ENCODE results near the gene OR1J4. TPM values are rescaled to one million over a fixed set of nuclear protein-coding genes. Genes with fewer than 3 reads are reported as not detected.

Gene OR1J4
- total and polyA plus RNA-seq, 2 experiments from 2014 or later, result not detected

DNA sequence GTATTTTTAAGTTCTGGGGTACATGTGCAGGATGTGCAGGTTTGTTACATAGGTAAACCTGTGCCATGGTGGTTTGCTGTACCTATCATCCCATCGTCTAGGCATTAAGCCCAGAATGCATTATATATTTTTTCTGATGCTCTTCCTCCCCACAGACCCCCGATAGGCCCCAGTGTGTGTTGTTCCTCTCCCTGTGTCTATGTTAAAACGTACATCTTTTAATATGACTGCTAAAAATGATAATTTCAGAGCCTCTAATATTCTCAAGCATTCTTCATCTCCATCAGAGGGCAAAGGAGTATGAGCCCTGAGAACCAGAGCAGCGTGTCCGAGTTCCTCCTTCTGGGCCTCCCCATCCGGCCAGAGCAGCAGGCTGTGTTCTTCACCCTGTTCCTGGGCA, 8.4 kb upstream of the OR1J4 start, which contains the start of gene OR1J2:
OR1J2 (plus strand) TSS at position 301 of the 400 bp plus-strand sequence; CDS start at position 301, 0 bp downstream.
- Histone ChIP-seq H3K36me3 (replicated peaks; ENCODE audit: insufficient read depth, low read depth) (no peaks in the 10 kb centered on the region), H3K4me1 (ENCODE audit: insufficient read depth) (no peaks in the 10 kb centered on the region), H3K79me2 (no peaks in the 10 kb centered on the region), H3K4me2 (no peak within 1 kb of the TSS), H2AFZ (no peak within 1 kb of the TSS), H3K27ac (no peak within 1 kb of the TSS), H3K9me3 (ENCODE audit: low read depth) (no peaks in the 10 kb centered on the region), H3K27me3 (no peaks in the 10 kb centered on the region), H3K9me2 (replicated peaks; ENCODE audit: insufficient read depth) (no peaks in the 10 kb centered on the region), H4K20me1 (ENCODE audit: insufficient read depth, poor library complexity, severe bottlenecking) (no peaks in the 10 kb centered on the region), H3K4me3 (no peak within 1 kb of the TSS)
- TF ChIP-seq, protein P1, sequence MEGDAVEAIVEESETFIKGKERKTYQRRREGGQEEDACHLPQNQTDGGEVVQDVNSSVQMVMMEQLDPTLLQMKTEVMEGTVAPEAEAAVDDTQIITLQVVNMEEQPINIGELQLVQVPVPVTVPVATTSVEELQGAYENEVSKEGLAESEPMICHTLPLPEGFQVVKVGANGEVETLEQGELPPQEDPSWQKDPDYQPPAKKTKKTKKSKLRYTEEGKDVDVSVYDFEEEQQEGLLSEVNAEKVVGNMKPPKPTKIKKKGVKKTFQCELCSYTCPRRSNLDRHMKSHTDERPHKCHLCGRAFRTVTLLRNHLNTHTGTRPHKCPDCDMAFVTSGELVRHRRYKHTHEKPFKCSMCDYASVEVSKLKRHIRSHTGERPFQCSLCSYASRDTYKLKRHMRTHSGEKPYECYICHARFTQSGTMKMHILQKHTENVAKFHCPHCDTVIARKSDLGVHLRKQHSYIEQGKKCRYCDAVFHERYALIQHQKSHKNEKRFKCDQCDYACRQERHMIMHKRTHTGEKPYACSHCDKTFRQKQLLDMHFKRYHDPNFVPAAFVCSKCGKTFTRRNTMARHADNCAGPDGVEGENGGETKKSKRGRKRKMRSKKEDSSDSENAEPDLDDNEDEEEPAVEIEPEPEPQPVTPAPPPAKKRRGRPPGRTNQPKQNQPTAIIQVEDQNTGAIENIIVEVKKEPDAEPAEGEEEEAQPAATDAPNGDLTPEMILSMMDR (IDR thresholded peaks at IDR 0.05; ENCODE audit: poor library complexity), result no peak
- 70% methylated on average over 6 of the region's 6 CpGs for WGBS (ENCODE audit: low lambda C conversion rate, missing lambda C conversion rate)
- DNase-seq (ENCODE audit: low spot score), result no peak

DNA sequence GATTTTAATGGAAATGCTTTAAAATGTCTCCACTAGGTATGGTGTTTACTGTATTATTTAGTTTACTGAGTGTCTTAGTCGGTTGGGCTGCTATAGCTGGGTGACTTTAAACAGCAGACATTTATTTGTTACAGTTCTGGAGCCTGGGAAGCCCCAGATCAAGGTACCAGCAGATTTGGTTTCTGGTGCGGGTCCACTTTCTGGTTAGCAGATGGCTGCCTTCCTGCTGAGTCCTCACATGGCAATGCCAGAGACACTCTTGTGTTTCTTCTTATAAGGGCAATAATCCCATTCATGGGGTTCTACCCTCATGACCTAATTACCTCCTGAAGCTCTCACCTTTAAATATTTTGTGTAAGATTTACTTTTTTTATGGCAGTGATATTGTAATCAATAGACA, 715 bp upstream of the OR1J4 start:
- no peaks in the 10 kb centered on the region for H3K79me2 ChIP-seq
- no peaks in the 10 kb centered on the region for H3K4me1 ChIP-seq (ENCODE audit: insufficient read depth)
- no peak for DNase-seq (ENCODE audit: low spot score)
- TF ChIP-seq EZH2phosphoT487 (IDR thresholded peaks at IDR 0.05; ENCODE audit: low read depth, severe bottlenecking, unreplicated experiment) (no peak), EZH2 (IDR thresholded peaks at IDR 0.05; ENCODE audit: borderline replicate concordance) (no peak)
- TF ChIP-seq, protein P1 (IDR thresholded peaks at IDR 0.05; ENCODE audit: poor library complexity), result no peak
- no peak overlapping the region for H2AFZ ChIP-seq
- H3K4me2 ChIP-seq, result no peak overlapping the region
- no peaks in the 10 kb centered on the region for H3K36me3 ChIP-seq (replicated peaks; ENCODE audit: insufficient read depth, low read depth)
- no peak overlapping the region for H3K27ac ChIP-seq
- no peaks in the 10 kb centered on the region for H3K9me2 ChIP-seq (replicated peaks; ENCODE audit: insufficient read depth)
- H3K27me3 ChIP-seq, result no peaks in the 10 kb centered on the region
- H3K4me3 ChIP-seq, result no peak overlapping the region
- WGBS (ENCODE audit: low lambda C conversion rate, missing lambda C conversion rate), result 37% methylated on average over 2 of the region's 2 CpGs
- H3K9me3 ChIP-seq (ENCODE audit: low read depth), result no peaks in the 10 kb centered on the region
- H4K20me1 ChIP-seq (ENCODE audit: insufficient read depth, poor library complexity, severe bottlenecking), result no peaks in the 10 kb centered on the region

DNA sequence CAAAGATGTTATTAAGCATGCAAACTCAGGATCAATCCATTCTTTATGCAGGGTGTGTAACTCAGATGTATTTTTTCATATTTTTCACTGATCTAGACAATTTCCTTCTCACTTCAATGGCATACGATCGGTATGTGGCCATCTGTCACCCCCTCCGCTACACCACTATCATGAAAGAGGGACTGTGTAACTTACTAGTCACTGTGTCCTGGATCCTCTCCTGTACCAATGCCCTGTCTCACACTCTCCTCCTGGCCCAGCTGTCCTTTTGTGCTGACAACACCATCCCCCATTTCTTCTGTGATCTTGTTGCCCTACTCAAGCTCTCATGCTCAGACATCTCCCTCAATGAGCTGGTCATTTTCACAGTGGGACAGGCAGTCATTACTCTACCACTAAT, 435 bp downstream of the OR1J4 start:
- Histone ChIP-seq H3K4me2 (no peak overlapping the region), H3K79me2 (no peaks in the 10 kb centered on the region), H3K4me1 (ENCODE audit: insufficient read depth) (no peaks in the 10 kb centered on the region), H3K4me3 (no peak overlapping the region), H3K9me2 (replicated peaks; ENCODE audit: insufficient read depth) (no peaks in the 10 kb centered on the region), H3K9me3 (ENCODE audit: low read depth) (no peaks in the 10 kb centered on the region), H3K27ac (no peak overlapping the region), H3K36me3 (replicated peaks; ENCODE audit: insufficient read depth, low read depth) (no peaks in the 10 kb centered on the region), H2AFZ (no peak overlapping the region), H4K20me1 (ENCODE audit: insufficient read depth, poor library complexity, severe bottlenecking) (no peaks in the 10 kb centered on the region), H3K27me3 (no peaks in the 10 kb centered on the region)
- no peak for DNase-seq (ENCODE audit: low spot score)
- 91% methylated on average over 3 of the region's 3 CpGs for WGBS (ENCODE audit: low lambda C conversion rate, missing lambda C conversion rate)
- TF ChIP-seq EZH2phosphoT487 (IDR thresholded peaks at IDR 0.05; ENCODE audit: low read depth, severe bottlenecking, unreplicated experiment) (no peak), EZH2 (IDR thresholded peaks at IDR 0.05; ENCODE audit: borderline replicate concordance) (no peak)
- TF ChIP-seq, protein P1 (IDR thresholded peaks at IDR 0.05; ENCODE audit: poor library complexity), result no peak

DNA sequence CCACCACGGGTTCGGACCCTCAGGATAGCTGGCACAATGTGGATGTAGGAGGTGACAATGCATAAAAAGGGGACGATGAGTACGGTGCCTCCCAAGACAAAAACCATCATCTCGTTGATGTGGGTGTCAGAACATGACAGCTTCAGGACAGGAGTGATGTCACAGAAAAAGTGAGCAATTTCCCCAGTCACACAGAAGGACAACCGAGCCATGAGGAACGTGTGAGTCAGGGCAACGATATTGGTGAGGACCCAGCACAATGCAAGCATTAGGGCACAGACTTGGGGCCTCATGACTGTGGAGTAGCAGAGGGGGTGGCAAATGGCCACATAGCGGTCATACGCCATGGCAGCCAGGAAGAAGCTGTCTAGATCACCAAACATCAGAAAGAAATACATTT, 7.7 kb downstream of the OR1J4 start:
- WGBS (ENCODE audit: low lambda C conversion rate, missing lambda C conversion rate), result 64% methylated on average over 10 of the region's 10 CpGs
- no peak overlapping the region for H2AFZ ChIP-seq
- no peaks in the 10 kb centered on the region for H3K36me3 ChIP-seq (replicated peaks; ENCODE audit: insufficient read depth, low read depth)
- H3K4me2 ChIP-seq, result no peak overlapping the region
- H3K4me1 ChIP-seq (ENCODE audit: insufficient read depth), result no peaks in the 10 kb centered on the region
- H3K27me3 ChIP-seq, result no peaks in the 10 kb centered on the region
- DNase-seq (ENCODE audit: low spot score), result no peak
- no peaks in the 10 kb centered on the region for H3K9me2 ChIP-seq (replicated peaks; ENCODE audit: insufficient read depth)
- H3K79me2 ChIP-seq, result no peaks in the 10 kb centered on the region
- no peak overlapping the region for H3K27ac ChIP-seq
- TF ChIP-seq, protein P1 (IDR thresholded peaks at IDR 0.05; ENCODE audit: poor library complexity), result no peak
- no peak for TF ChIP-seq EZH2 (IDR thresholded peaks at IDR 0.05; ENCODE audit: borderline replicate concordance)
- no peak for TF ChIP-seq EZH2phosphoT487 (IDR thresholded peaks at IDR 0.05; ENCODE audit: low read depth, severe bottlenecking, unreplicated experiment)
- no peaks in the 10 kb centered on the region for H4K20me1 ChIP-seq (ENCODE audit: insufficient read depth, poor library complexity, severe bottlenecking)
- no peak overlapping the region for H3K4me3 ChIP-seq
- H3K9me3 ChIP-seq (ENCODE audit: low read depth), result no peaks in the 10 kb centered on the region

All from hepatocyte (in vitro differentiated cells).